Neural cell (in vitro differentiated cells): ENCODE results near the gene LZTS2. TPM values are rescaled to one million over a fixed set of nuclear protein-coding genes. Genes with fewer than 3 reads are reported as not detected.

ENCODE experiments used
- H2AFZ ChIP-seq: fragments of 200-600, 300-800 bp; sonication (generic), shearing (Covaris generic); 2 replicates; pipeline ENCODE4 v1.6.0; 2014; ENCODE audit warnings: low read depth, mild to moderate bottlenecking, antibody characterized with exemption, low read length, moderate library complexity
- H3F3A ChIP-seq: fragments of 200-600 bp; shearing (Covaris generic); 2 replicates; pipeline ENCODE4 v1.6.1; 2016; ENCODE audit warnings: mild to moderate bottlenecking, moderate library complexity, mixed read lengths, antibody characterized with exemption, low read length; ENCODE audit not compliant: insufficient read depth, poor library complexity, severe bottlenecking
- H3K27ac ChIP-seq: fragments of 200-600, 300-800 bp; sonication (generic), shearing (Covaris generic); 2 replicates; pipeline ENCODE4 v1.5.1; 2014; ENCODE audit warnings: mild to moderate bottlenecking, low read length, moderate library complexity
- H3K27me3 ChIP-seq: fragments of 300-800, 200-600 bp; sonication (generic), shearing (Covaris generic); 2 replicates; pipeline ENCODE4 v1.6.0; 2014; ENCODE audit warnings: mild to moderate bottlenecking, low read depth, low read length, moderate library complexity; ENCODE audit not compliant: insufficient read depth
- H3K36me3 ChIP-seq: fragments of 300-800, 200-600 bp; sonication (generic), shearing (Covaris generic); 2 replicates; pipeline ENCODE4 v1.5.1; 2014; ENCODE audit warnings: mild to moderate bottlenecking, antibody characterized with exemption, low read length, moderate library complexity; ENCODE audit not compliant: insufficient read depth
- H3K4me2 ChIP-seq: fragments of 300-800, 200-600 bp; sonication (generic), shearing (Covaris generic); 2 replicates; pipeline ENCODE4 v1.6.0; 2014; ENCODE audit warnings: mild to moderate bottlenecking, low read length
- H3K4me3 ChIP-seq: fragments of 300-800, 200-600 bp; sonication (generic), shearing (Covaris generic); 2 replicates; pipeline ENCODE4 v1.5.1; 2014; ENCODE audit warnings: mild to moderate bottlenecking, low read length, moderate library complexity
- H3K79me2 ChIP-seq: fragments of 200-600 bp; shearing (Covaris generic); replicated peaks from 2 replicates; pipeline ENCODE4 v1.6.0; 2014; ENCODE audit warnings: mild to moderate bottlenecking, low read length, moderate library complexity; ENCODE audit not compliant: insufficient read depth
- H3K9ac ChIP-seq: fragments of 300-800, 200-600 bp; sonication (generic), shearing (Covaris generic); 2 replicates; pipeline ENCODE4 v1.6.1; 2016; ENCODE audit warnings: mild to moderate bottlenecking, low read length, mixed read lengths
- H3K9me2 ChIP-seq: fragments of 200-600 bp; shearing (Covaris generic); 2 replicates; pipeline ENCODE4 v1.6.1; 2016; ENCODE audit warnings: mild to moderate bottlenecking, low read length, mixed read lengths; ENCODE audit not compliant: insufficient read depth
- H3K9me3 ChIP-seq: fragments of 200-600, 300-800 bp; sonication (generic), shearing (Covaris generic); 2 replicates; pipeline ENCODE4 v1.6.1; 2016; ENCODE audit warnings: mild to moderate bottlenecking, mixed run types, low read length, moderate library complexity, mixed read lengths
- H4K20me1 ChIP-seq: fragments of 200-600 bp; shearing (Covaris generic); 2 replicates; pipeline ENCODE4 v1.6.1; 2016; ENCODE audit warnings: mild to moderate bottlenecking, mixed run types; ENCODE audit not compliant: insufficient read depth
- EP300 ChIP-seq: fragments of 450-650 bp; conservative IDR thresholded peaks from 2 replicates; pipeline ENCODE4 v1.6.1; 2014; ENCODE audit warnings: antibody characterized with exemption, mild to moderate bottlenecking, moderate library complexity; ENCODE audit not compliant: poor library complexity, severe bottlenecking
- EZH2 ChIP-seq: fragments of 200-600, 300-800 bp; shearing (Covaris generic), sonication (generic); IDR thresholded peaks from 2 replicates; pipeline ENCODE4 v1.6.1; 2014; ENCODE audit warnings: antibody characterized with exemption, low read length, borderline replicate concordance, mild to moderate bottlenecking; ENCODE audit not compliant: insufficient read depth, poor library complexity, severe bottlenecking
- MXI1 ChIP-seq: fragments of 450-650 bp; conservative IDR thresholded peaks from 2 replicates; pipeline ENCODE4 v1.6.1; 2014; ENCODE audit warnings: antibody characterized with exemption, mild to moderate bottlenecking; ENCODE audit not compliant: poor library complexity, severe bottlenecking
- POLR2AphosphoS5 ChIP-seq: IDR thresholded peaks from 2 replicates; pipeline ENCODE4 v1.6.1; 2012
- RAD21 ChIP-seq: fragments of 450-650 bp; conservative IDR thresholded peaks from 2 replicates; pipeline ENCODE4 v1.6.1; 2014; ENCODE audit warnings: antibody characterized with exemption, mild to moderate bottlenecking, moderate library complexity
- SMC3 ChIP-seq: fragments of 450-650 bp; conservative IDR thresholded peaks from 2 replicates; pipeline ENCODE4 v1.6.1; 2014; ENCODE audit warnings: antibody characterized with exemption, mild to moderate bottlenecking, moderate library complexity; ENCODE audit not compliant: poor library complexity
- TAF1 ChIP-seq: IDR thresholded peaks from 2 replicates; pipeline ENCODE4 v1.6.1; 2012; ENCODE audit warnings: low read depth
- polyA plus RNA-seq: library from polyadenylated mRNA; depleted of rRNA; stranded (reverse); fragments of >200 nt; gene quantifications from 2 replicates; pipeline ENCODE4 v1.2.3, GENCODE V29; 2014
- TF ChIP-seq, protein P1 (sequence below): fragments of 450-650 bp; IDR thresholded peaks from 2 replicates; pipeline ENCODE4 v1.5.1; 2014; ENCODE audit warnings: antibody characterized with exemption, mild to moderate bottlenecking, moderate library complexity; ENCODE audit not compliant: poor library complexity, severe bottlenecking
- TF ChIP-seq, protein P2 (sequence below): IDR thresholded peaks from 2 replicates; pipeline ENCODE4 v1.6.1; 2012; ENCODE audit warnings: borderline replicate concordance

Gene LZTS2
- polyA plus RNA-seq, 1 donor from 2014 or later = 40.1 TPM

DNA sequence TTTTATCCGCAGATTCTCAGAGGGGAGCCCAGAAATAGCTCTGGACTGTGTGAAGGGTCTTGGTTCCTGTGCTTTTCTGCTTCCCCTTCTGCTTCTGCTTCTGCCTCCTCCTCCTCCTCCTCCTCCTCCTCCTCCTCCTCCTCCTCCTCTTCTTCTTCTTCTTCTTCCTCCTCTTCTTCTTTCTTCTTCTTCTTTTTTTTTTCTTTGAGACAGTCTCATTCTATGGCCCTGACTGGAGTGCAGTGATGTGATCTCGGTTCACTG lies 19.8 kb downstream of the LZTS2 start:
- no peaks in the 10 kb centered on the region for H3K36me3 ChIP-seq
- peaks cover 55% of the 10 kb centered on the region for H3K27me3 ChIP-seq
- no peaks in the 10 kb centered on the region for H3K9me3 ChIP-seq
- no peak overlapping the region for H3K4me3 ChIP-seq
- no peaks in the 10 kb centered on the region for H3K9me2 ChIP-seq
- no peak overlapping the region for H2AFZ ChIP-seq
- H3K4me2 ChIP-seq = no peak overlapping the region
- no peak for TF ChIP-seq TAF1
- TF ChIP-seq, protein P1, sequence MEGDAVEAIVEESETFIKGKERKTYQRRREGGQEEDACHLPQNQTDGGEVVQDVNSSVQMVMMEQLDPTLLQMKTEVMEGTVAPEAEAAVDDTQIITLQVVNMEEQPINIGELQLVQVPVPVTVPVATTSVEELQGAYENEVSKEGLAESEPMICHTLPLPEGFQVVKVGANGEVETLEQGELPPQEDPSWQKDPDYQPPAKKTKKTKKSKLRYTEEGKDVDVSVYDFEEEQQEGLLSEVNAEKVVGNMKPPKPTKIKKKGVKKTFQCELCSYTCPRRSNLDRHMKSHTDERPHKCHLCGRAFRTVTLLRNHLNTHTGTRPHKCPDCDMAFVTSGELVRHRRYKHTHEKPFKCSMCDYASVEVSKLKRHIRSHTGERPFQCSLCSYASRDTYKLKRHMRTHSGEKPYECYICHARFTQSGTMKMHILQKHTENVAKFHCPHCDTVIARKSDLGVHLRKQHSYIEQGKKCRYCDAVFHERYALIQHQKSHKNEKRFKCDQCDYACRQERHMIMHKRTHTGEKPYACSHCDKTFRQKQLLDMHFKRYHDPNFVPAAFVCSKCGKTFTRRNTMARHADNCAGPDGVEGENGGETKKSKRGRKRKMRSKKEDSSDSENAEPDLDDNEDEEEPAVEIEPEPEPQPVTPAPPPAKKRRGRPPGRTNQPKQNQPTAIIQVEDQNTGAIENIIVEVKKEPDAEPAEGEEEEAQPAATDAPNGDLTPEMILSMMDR = no peak
- TF ChIP-seq MXI1 = no peak
- TF ChIP-seq, protein P2, sequence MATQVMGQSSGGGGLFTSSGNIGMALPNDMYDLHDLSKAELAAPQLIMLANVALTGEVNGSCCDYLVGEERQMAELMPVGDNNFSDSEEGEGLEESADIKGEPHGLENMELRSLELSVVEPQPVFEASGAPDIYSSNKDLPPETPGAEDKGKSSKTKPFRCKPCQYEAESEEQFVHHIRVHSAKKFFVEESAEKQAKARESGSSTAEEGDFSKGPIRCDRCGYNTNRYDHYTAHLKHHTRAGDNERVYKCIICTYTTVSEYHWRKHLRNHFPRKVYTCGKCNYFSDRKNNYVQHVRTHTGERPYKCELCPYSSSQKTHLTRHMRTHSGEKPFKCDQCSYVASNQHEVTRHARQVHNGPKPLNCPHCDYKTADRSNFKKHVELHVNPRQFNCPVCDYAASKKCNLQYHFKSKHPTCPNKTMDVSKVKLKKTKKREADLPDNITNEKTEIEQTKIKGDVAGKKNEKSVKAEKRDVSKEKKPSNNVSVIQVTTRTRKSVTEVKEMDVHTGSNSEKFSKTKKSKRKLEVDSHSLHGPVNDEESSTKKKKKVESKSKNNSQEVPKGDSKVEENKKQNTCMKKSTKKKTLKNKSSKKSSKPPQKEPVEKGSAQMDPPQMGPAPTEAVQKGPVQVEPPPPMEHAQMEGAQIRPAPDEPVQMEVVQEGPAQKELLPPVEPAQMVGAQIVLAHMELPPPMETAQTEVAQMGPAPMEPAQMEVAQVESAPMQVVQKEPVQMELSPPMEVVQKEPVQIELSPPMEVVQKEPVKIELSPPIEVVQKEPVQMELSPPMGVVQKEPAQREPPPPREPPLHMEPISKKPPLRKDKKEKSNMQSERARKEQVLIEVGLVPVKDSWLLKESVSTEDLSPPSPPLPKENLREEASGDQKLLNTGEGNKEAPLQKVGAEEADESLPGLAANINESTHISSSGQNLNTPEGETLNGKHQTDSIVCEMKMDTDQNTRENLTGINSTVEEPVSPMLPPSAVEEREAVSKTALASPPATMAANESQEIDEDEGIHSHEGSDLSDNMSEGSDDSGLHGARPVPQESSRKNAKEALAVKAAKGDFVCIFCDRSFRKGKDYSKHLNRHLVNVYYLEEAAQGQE = no peak
- no peak for TF ChIP-seq SMC3
- no peak for TF ChIP-seq EZH2
- no peak for TF ChIP-seq EP300
- TF ChIP-seq POLR2AphosphoS5 = no peak
- no peak for TF ChIP-seq RAD21
- no peak overlapping the region for H3K9ac ChIP-seq
- H3F3A ChIP-seq = no peaks in the 10 kb centered on the region
- H4K20me1 ChIP-seq = no peaks in the 10 kb centered on the region
- H3K79me2 ChIP-seq = no peaks in the 10 kb centered on the region
- no peak overlapping the region for H3K27ac ChIP-seq

DNA sequence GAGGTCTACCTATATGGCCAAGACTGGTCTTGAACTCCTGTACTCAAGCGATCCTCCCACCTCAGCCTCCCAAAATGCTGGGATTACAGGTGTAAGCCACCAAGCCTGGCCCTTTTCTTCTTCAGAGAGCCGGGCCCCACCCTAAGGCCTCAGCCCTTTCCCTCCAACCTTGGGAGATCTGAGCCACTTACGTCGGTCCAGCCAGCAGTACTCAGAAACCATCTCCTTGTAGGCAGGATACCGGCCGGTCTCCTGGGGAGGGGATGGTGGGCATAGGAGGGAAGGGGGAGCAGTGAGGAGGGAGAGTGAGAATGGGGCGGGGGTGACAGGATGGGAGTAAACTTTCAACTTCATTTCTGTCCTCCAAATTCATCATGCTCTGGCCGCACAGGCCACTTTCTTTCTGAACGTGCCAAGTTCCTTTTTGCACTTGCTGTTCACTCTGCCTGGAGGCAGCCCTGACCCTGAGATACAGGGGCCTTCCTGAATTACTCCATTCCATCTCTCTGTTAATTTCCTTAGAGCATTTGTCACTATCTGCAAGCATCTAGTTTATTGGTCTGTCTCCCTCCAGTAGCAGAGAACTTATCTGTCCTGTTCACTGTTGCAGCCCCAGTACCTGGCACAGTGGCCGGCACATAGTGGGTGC lies 20.9 kb downstream of the LZTS2 start:
- TF ChIP-seq EZH2 = no peak
- TF ChIP-seq MXI1 = no peak
- no peak for TF ChIP-seq EP300
- no peak for TF ChIP-seq RAD21
- Histone ChIP-seq H3K9ac (no peak overlapping the region), H4K20me1 (no peaks in the 10 kb centered on the region), H3K36me3 (no peaks in the 10 kb centered on the region), H3K79me2 (no peaks in the 10 kb centered on the region), H3F3A (no peaks in the 10 kb centered on the region), H3K27ac (no peak overlapping the region), H3K9me3 (no peaks in the 10 kb centered on the region), H3K9me2 (no peaks in the 10 kb centered on the region), H3K4me2 (no peak overlapping the region), H2AFZ (no peak overlapping the region), H3K4me3 (no peak overlapping the region), H3K27me3 (peaks cover 48% of the 10 kb centered on the region)
